ENCODE measurements around the gene ZNF280A. TPM values are rescaled to one million over a fixed set of nuclear protein-coding genes. Genes with fewer than 3 reads are reported as not detected.

The ZNF280A gene
- total and polyA plus RNA-seq, 7 donors: not detected

DNA sequence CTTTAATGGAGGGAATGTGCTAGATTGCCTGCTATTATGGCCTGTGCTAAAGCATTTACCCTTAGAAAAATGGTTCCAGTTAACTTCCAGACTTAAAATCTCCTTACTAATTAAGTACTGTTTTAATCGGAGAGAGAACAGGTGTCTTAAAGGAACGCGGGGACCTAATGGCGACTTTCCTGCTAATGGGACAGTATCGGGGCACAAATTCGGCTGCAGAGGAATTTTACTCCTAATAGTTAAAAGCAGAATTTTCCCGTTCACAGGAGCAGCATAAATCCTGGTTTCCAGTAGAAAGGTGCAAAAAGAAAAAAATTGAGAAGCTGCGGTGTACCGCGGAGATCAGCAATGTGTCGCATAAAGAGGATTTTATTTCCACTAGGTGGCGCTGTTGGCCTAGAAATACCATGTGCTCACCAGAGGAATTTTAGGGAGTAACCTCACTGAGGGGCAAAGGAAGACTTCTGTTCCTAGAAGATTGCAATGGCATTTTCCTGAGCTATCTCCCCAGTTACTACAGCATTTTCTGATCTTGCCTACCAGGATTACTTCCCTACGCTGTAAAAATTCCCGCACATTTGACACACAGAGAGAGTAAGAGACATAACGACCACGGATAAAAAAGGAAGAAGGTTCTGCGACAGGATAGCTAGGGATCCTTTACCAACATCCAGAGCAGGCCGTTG is 56.1 kb downstream of the ZNF280A start:
- WGBS, 3 donors: 21 to 24% (median 21%) methylated on average over 18 of the region's 18 CpGs
- TF ChIP-seq, protein P1, sequence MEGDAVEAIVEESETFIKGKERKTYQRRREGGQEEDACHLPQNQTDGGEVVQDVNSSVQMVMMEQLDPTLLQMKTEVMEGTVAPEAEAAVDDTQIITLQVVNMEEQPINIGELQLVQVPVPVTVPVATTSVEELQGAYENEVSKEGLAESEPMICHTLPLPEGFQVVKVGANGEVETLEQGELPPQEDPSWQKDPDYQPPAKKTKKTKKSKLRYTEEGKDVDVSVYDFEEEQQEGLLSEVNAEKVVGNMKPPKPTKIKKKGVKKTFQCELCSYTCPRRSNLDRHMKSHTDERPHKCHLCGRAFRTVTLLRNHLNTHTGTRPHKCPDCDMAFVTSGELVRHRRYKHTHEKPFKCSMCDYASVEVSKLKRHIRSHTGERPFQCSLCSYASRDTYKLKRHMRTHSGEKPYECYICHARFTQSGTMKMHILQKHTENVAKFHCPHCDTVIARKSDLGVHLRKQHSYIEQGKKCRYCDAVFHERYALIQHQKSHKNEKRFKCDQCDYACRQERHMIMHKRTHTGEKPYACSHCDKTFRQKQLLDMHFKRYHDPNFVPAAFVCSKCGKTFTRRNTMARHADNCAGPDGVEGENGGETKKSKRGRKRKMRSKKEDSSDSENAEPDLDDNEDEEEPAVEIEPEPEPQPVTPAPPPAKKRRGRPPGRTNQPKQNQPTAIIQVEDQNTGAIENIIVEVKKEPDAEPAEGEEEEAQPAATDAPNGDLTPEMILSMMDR (IDR thresholded peaks at IDR 0.05): peak; percentile 69
- H3K27ac ChIP-seq: no peak overlapping the region
- peaks cover 7 to 26% (median 12%) of the 10 kb centered on the region in 3 donors for H3K27me3 ChIP-seq (ENCODE audit: insufficient read depth in 3 of 3, low read length in 2 of 3)
- intact Hi-C loops (cut with DNase I): loop anchor here (10.0 kb wide), 1 partner anchor 491 kb away; no protein-coding TSS in a partner anchor
- no peaks in the 10 kb centered on the region for H3K4me1 ChIP-seq
- ATAC-seq: peak in 3 of 4 donors; percentile 49 to 67 (median 62)
- peaks cover 5% of the 10 kb centered on the region for H3K9me3 ChIP-seq
- no peaks in the 10 kb centered on the region for H3K36me3 ChIP-seq (ENCODE audit: insufficient read depth in 1 of 2, low read depth in 1 of 2)
- DNase-seq: no peak
- H3K4me3 ChIP-seq: no peak overlapping the region

Other genes starting within 250 kb of the ZNF280A start
- gene ZNF280B, start 11.5 kb downstream of the ZNF280A start, total RNA-seq: under 1 TPM; 0.10 to 0.54 (median 0.29) TPM
- gene ZNF280B, start 11.5 kb downstream of the ZNF280A start, polyA plus RNA-seq: under 1 TPM; 0.06 to 0.23 (median 0.09) TPM
- not detected for gene PRAME, start 39.0 kb upstream of the ZNF280A start, total RNA-seq
- gene PRAME, start 39.0 kb upstream of the ZNF280A start, polyA plus RNA-seq: under 1 TPM in 1 of 3 donors, not detected in 2; 0.03 TPM
- gene GGTLC2, start 124.3 kb upstream of the ZNF280A start, total RNA-seq: not detected
- not detected for gene GGTLC2, start 124.3 kb upstream of the ZNF280A start, polyA plus RNA-seq

Data from psoas muscle (tissue), 8 donors.